HuH-7.5 (cell line): Measurements from ENCODE around the gene ADAM11.
A peak's percentile ranks its signal among the peaks of the same experiment; 100 is the strongest.
"Not testable (repeated sequence)": the region's sequence is repeated elsewhere in the genome, so short reads cannot be mapped to it uniquely, and the experiment has no call there.

ENCODE experiments used
- DNase-seq: peaks from one replicate; pipeline ENCODE4 v3.0.0; 2011; ENCODE audit warnings: low spot score

ADAM11 gene

GRCh38 chr17:44795421-44795820 is 36.6 kb downstream of the ADAM11 start:
- DNase-seq: no peak

GRCh38 chr17:44795928-44796327 is 37.1 kb downstream of the ADAM11 start:
- no peak for DNase-seq

GRCh38 chr17:44796731-44797130 is 37.9 kb downstream of the ADAM11 start:
- no peak for DNase-seq

GRCh38 chr17:44797802-44798201 is 39.0 kb downstream of the ADAM11 start:
- DNase-seq: no peak

- no peak for DNase-seq
These were observed 39.6 kb downstream of the ADAM11 start for GRCh38 chr17:44798356-44798755.

GRCh38 chr17:44801880-44802279 is 43.1 kb downstream of the ADAM11 start:
- DNase-seq: no peak

- no peak for DNase-seq
These were observed 45.7 kb downstream of the ADAM11 start for GRCh38 chr17:44804302-44805089.

- DNase-seq: no peak
These were observed 48.5 kb downstream of the ADAM11 start for GRCh38 chr17:44807093-44807816.

- no peak for DNase-seq
These were observed 49.0 kb downstream of the ADAM11 start for GRCh38 chr17:44807817-44808155.

- DNase-seq: no peak
These were observed 49.4 kb downstream of the ADAM11 start for GRCh38 chr17:44808156-44808555.

- DNase-seq: not testable (repeated sequence)
These were observed 50.0 kb downstream of the ADAM11 start for GRCh38 chr17:44808656-44809388.

GRCh38 chr17:44812263-44812662 is 53.5 kb downstream of the ADAM11 start:
- no peak for DNase-seq

GRCh38 chr17:44818508-44818907 is 59.7 kb downstream of the ADAM11 start:
- DNase-seq: not testable (repeated sequence)

GRCh38 chr17:44820631-44821212 is 61.9 kb downstream of the ADAM11 start:
- no peak for DNase-seq

- DNase-seq: not testable (repeated sequence)
These were observed 66.4 kb downstream of the ADAM11 start for GRCh38 chr17:44825236-44825635.

- no peak for DNase-seq
These were observed 67.5 kb downstream of the ADAM11 start for GRCh38 chr17:44826123-44826790.

GRCh38 chr17:44827863-44828262 is 69.1 kb downstream of the ADAM11 start:
- DNase-seq: no peak

- DNase-seq: no peak
These were observed 70.2 kb downstream of the ADAM11 start for GRCh38 chr17:44828919-44829522.

GRCh38 chr17:44829523-44830358 is 71.0 kb downstream of the ADAM11 start, which contains the start of gene GJC1:
Gene GJC1, minus strand, starts transcription at chr17:44830287. Its CDS starts 24,470 bp downstream, at chr17:44805817.
- DNase-seq: peak; percentile 36
